ENCODE data around the gene LHX1. TPM values are rescaled to one million over a fixed set of nuclear protein-coding genes. Genes with fewer than 3 reads are reported as not detected.

The LHX1 gene
- polyA plus RNA-seq, 1 of the 3 experiments (the other 2 are of a cell fraction), result not detected

DNA sequence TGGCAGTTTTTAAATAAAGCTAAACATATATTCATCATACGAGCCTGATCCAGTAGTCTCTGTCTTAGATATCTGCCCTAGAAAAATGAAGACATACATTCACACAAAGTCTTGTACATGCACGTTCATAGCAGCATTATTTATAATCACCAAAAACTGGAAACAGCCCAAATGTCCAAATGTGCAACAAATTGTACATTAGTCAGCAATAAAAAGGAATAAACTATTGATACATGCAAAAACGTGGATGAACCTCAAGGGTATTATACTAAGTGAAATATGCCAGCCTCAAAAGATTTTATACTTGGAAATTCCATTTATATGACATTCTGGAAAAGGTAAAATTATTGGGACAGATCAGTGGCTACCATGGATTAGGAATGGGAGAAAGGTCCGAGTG is 34.2 kb downstream of the LHX1 start:
- POLR2A ChIA-PET, result no interaction called here
- peaks cover 35% of the 10 kb centered on the region for H3K79me2 ChIP-seq (ENCODE audit: insufficient read depth)

DNA sequence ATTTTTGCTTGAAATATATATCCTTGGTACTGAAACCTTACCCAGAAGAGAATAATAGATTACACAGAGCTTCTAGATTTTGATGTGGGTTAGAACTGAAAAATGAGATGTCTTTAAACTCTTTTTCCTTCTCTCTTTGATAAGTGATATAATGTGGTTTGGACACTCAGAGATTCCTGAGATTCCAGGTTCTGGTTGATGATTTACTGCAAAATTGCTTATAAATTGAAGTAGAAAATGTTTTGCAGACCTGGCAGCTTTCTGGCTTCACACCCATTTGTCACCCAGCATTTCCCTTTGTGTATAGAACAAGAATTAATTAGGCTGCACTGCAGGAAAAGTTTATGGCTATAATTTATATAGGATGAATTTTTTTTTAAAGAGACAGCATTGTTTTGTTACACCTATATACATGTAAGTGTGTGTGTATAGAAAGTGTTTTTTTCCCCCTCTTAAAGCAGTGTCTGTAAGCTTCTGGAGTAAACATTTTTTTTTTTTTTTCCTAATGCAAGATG is 35.0 kb downstream of the LHX1 start:
- no peak overlapping the region for H3K4me3 ChIP-seq (ENCODE audit: low read depth in 2 of 2, low read length in 1 of 2)
- H4K20me1 ChIP-seq (ENCODE audit: insufficient read depth), result peaks cover 9% of the 10 kb centered on the region; the same call in 1 of the 2 replicates
- no peak overlapping the region for H2AFZ ChIP-seq (ENCODE audit: low read depth)
- no peak for DNase-seq
- TF ChIP-seq, protein P1, sequence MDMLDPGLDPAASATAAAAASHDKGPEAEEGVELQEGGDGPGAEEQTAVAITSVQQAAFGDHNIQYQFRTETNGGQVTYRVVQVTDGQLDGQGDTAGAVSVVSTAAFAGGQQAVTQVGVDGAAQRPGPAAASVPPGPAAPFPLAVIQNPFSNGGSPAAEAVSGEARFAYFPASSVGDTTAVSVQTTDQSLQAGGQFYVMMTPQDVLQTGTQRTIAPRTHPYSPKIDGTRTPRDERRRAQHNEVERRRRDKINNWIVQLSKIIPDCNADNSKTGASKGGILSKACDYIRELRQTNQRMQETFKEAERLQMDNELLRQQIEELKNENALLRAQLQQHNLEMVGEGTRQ (IDR thresholded peaks at IDR 0.05; ENCODE audit: borderline replicate concordance, low read depth, low read length), result no peak
- TF ChIP-seq RAD21 (IDR thresholded peaks at IDR 0.05; ENCODE audit: low read length), result no peak
- TF ChIP-seq, protein P2, sequence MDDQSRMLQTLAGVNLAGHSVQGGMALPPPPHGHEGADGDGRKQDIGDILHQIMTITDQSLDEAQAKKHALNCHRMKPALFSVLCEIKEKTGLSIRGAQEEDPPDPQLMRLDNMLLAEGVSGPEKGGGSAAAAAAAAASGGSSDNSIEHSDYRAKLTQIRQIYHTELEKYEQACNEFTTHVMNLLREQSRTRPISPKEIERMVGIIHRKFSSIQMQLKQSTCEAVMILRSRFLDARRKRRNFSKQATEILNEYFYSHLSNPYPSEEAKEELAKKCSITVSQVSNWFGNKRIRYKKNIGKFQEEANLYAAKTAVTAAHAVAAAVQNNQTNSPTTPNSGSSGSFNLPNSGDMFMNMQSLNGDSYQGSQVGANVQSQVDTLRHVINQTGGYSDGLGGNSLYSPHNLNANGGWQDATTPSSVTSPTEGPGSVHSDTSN (IDR thresholded peaks at IDR 0.05), result 0 out of 2 replicates have a peak, but pooled peaks have one; percentile 16
- H3K27ac ChIP-seq (ENCODE audit: low read depth in 2 of 2, low read length in 1 of 2), result no peak overlapping the region
- no peaks in the 10 kb centered on the region for H3K27me3 ChIP-seq (ENCODE audit: insufficient read depth)
- CTCF ChIA-PET, result interaction anchor here (0.7 to 1.5 kb wide), 7 partner anchors 8 to 346 kb away, joined by 3 to 4 read pairs (median 3); no protein-coding TSS in a partner anchor
- no peak overlapping the region for H3K9ac ChIP-seq
- H3F3A ChIP-seq (replicated peaks; ENCODE audit: insufficient read depth), result no peaks in the 10 kb centered on the region
- no peaks in the 10 kb centered on the region for H3K9me2 ChIP-seq
- peaks cover 20 to 40% of the 10 kb centered on the region in 2 experiments for H3K36me3 ChIP-seq (replicated peaks in 1 of 2; ENCODE audit: control insufficient read depth in 1 of 2, insufficient read depth in 2 of 2, low read length in 1 of 2)
- H3K79me2 ChIP-seq (ENCODE audit: insufficient read depth), result peaks cover 35% of the 10 kb centered on the region
- POLR2A ChIA-PET, result no interaction called here
- no peaks in the 10 kb centered on the region for H3K9me3 ChIP-seq
- no peak overlapping the region for H3K4me2 ChIP-seq
- H3K4me1 ChIP-seq (ENCODE audit: control insufficient read depth in 1 of 2, insufficient read depth in 2 of 2, low read depth in 1 of 2, low read length in 1 of 2), result peaks cover 0 to 12% of the 10 kb centered on the region in 2 experiments; a peak in 2 of 4 replicates

More for the DNA sequence above, 34.2 kb downstream of the LHX1 start:
- Histone ChIP-seq H3K9me2 (no peaks in the 10 kb centered on the region), H3K27me3 (ENCODE audit: insufficient read depth) (no peaks in the 10 kb centered on the region), H3K4me1 (ENCODE audit: control insufficient read depth in 1 of 2, insufficient read depth in 2 of 2, low read depth in 1 of 2, low read length in 1 of 2) (peaks cover 0 to 12% of the 10 kb centered on the region in 2 experiments; a peak in 2 of 4 replicates), H3K9ac (no peak overlapping the region), H3K4me3 (ENCODE audit: low read depth in 2 of 2, low read length in 1 of 2) (no peak overlapping the region), H4K20me1 (ENCODE audit: insufficient read depth) (peaks cover 9% of the 10 kb centered on the region), H3K9me3 (no peaks in the 10 kb centered on the region), H3K4me2 (no peak overlapping the region), H3K27ac (ENCODE audit: low read depth in 2 of 2, low read length in 1 of 2) (no peak overlapping the region), H2AFZ (ENCODE audit: low read depth) (no peak overlapping the region), H3K36me3 (replicated peaks in 1 of 2; ENCODE audit: control insufficient read depth in 1 of 2, insufficient read depth in 2 of 2, low read length in 1 of 2) (peaks cover 22 to 42% of the 10 kb centered on the region in 2 experiments), H3F3A (replicated peaks; ENCODE audit: insufficient read depth) (no peaks in the 10 kb centered on the region)
- TF ChIP-seq EZH2phosphoT487 (IDR thresholded peaks at IDR 0.05; ENCODE audit: borderline replicate concordance, low read depth) (no peak), POLR2AphosphoS5 (IDR thresholded peaks at IDR 0.05; ENCODE audit: low read depth, low read length) (no peak), MXI1 (IDR thresholded peaks at IDR 0.05; ENCODE audit: low read depth, low read length) (no peak), TEAD4 (IDR thresholded peaks at IDR 0.05; ENCODE audit: borderline replicate concordance, insufficient read depth) (no peak), JUND (IDR thresholded peaks at IDR 0.05) (no peak), GATA2 (CRISPR knock-in tag; IDR thresholded peaks at IDR 0.05) (no peak), NRF1 (IDR thresholded peaks at IDR 0.05; ENCODE audit: low read depth, low read length) (no peak), EP300 (IDR thresholded peaks at IDR 0.05; ENCODE audit: borderline replicate concordance in 1 of 2, low read depth in 1 of 2, low read length in 1 of 2) (no peak), ELF1 (IDR thresholded peaks at IDR 0.05) (no peak), MEF2A (IDR thresholded peaks at IDR 0.05; ENCODE audit: borderline replicate concordance, low read depth) (no peak), FOSL2 (IDR thresholded peaks at IDR 0.05; ENCODE audit: borderline replicate concordance, low read depth) (no peak), NFIC (IDR thresholded peaks at IDR 0.05; ENCODE audit: borderline replicate concordance) (no peak)
- TF ChIP-seq, protein P3, sequence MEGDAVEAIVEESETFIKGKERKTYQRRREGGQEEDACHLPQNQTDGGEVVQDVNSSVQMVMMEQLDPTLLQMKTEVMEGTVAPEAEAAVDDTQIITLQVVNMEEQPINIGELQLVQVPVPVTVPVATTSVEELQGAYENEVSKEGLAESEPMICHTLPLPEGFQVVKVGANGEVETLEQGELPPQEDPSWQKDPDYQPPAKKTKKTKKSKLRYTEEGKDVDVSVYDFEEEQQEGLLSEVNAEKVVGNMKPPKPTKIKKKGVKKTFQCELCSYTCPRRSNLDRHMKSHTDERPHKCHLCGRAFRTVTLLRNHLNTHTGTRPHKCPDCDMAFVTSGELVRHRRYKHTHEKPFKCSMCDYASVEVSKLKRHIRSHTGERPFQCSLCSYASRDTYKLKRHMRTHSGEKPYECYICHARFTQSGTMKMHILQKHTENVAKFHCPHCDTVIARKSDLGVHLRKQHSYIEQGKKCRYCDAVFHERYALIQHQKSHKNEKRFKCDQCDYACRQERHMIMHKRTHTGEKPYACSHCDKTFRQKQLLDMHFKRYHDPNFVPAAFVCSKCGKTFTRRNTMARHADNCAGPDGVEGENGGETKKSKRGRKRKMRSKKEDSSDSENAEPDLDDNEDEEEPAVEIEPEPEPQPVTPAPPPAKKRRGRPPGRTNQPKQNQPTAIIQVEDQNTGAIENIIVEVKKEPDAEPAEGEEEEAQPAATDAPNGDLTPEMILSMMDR (IDR thresholded peaks at IDR 0.05), result no peak
- TF ChIP-seq, protein P1 (IDR thresholded peaks at IDR 0.05; ENCODE audit: borderline replicate concordance, low read depth, low read length), result no peak
- WGBS (ENCODE audit: low lambda C conversion rate), result 88% methylated on average over 4 of the region's 4 CpGs
- no peak for DNase-seq
- CTCF ChIA-PET, result interaction anchor here (0.7 to 1.5 kb wide), 3 partner anchors 17 to 265 kb away, joined by 3 read pairs; no protein-coding TSS in a partner anchor
